Activated CD8-positive, alpha-beta memory T cell treated with anti-CD3 and anti-CD28 coated beads for 36 hours (primary cell): ENCODE measurements around the gene PPP2R5C. TPM values are rescaled to one million over a fixed set of nuclear protein-coding genes. Genes with fewer than 3 reads are reported as not detected.

Source experiments
- CTCF ChIA-PET: fragments of 350-600 bp; sonication (Branson Sonifier 250); formaldehyde crosslinking; loops from one replicate; lab custom pipeline; 2021; ENCODE audit warnings: antibody characterized with exemption; lab: Charles Lee
- POLR2A ChIA-PET: fragments of 350-600 bp; sonication (Branson Sonifier 250); formaldehyde crosslinking; loops from one replicate; lab custom pipeline; 2021; ENCODE audit warnings: antibody characterized with exemption; lab: Charles Lee
- total RNA-seq, 2 experiments: library from RNA; stranded (reverse); gene quantifications; one replicate each; pipeline ENCODE4 v1.2.3, GENCODE V29; 2021

The PPP2R5C gene
- total RNA-seq, 2 experiments from 2014 or later, result 222 to 242 TPM

DNA sequence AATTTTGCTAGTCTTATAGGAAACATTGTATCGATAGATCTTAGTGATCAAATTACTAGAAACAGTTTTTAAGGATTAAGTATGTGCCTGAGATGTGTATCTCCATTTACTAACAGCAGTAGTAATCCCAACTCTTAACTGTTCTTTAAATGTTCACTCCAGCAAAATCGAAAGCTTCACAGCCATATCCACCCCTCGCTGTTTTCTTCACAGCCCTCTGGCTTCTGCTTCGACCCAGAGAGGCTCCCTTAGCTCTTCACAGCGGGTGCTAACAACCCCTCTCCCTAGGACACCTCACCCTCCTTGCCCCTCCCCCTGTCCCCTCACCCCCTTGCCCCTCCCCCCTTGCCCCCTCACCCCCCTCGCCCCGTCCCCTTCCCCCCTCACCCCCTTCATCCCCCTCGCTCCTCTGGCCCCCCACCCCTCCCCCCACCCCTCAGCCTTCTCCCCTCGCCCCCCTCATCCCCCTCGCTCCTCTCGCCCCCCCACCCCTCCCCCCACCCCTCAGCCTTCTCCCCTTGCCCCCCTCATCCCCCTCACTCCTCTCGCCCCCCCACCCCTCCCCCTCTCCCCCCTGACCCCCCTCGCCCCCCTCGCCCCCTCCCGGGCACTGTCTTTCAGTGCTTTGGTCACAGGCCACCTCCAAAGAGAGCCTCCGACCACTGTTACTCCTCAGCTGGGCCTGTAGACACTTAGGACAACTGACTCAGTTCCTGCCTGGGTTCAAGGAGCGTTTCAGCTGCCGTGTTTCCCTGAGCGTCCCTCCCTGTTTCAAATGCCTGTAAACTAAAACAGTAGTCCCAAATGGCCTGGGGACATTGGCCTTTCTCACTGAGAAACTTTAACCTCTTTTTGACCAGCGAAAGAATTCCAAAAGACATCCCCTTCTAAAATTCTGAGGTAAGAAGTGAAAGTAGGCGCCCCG lies 156.8 kb downstream of the PPP2R5C start:
- ChIA-PET CTCF (no interaction called here), POLR2A (interaction anchor here (0.6 kb wide), 1 partner anchor 67 kb away, joined by 3 read pairs; no protein-coding TSS in a partner anchor)

DNA sequence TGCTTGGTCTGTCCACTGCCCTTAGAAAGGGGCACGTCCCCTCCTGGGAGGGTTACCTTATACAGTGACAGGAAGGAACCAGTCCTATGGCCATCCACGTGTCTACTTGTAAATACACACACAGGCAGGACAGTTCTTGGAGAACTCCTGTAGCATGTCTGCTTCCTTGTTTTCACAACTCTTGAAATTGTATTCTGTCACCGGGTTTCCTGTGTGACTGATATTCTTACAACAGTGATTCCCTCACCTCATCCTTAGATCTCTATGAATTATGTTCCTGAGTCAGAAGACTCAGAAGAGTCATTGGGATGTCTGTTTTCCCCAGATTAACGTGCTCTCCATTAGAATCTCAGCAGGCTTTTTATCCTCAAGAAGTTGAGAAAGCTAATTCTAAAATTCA lies 158.8 kb downstream of the PPP2R5C start:
- ChIA-PET POLR2A (no interaction called here), CTCF (interaction anchor here (1.3 kb wide), 1 partner anchor 149 kb away, joined by 5 read pairs; no protein-coding TSS in a partner anchor)

DNA sequence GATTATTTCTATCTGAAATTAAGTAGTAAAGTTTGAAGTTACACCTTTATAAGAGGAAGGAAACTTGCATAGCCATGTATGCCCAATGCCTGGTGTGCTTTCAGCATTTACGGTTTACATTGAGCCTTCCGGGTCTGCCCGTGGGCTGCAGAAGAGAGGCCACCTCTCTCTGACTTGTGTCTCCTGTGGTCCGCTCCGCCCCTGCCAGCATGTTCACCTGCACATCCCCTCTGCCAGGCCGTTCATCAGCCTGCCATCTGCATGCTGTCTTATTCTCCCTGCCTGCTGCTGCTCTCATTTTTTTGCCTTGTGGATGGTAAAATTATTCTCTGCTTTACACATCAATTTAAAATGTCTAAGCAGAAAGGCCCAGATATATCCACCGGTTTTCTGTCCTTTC lies 161.4 kb downstream of the PPP2R5C start:
- ChIA-PET POLR2A (no interaction called here), CTCF (no interaction called here)

DNA sequence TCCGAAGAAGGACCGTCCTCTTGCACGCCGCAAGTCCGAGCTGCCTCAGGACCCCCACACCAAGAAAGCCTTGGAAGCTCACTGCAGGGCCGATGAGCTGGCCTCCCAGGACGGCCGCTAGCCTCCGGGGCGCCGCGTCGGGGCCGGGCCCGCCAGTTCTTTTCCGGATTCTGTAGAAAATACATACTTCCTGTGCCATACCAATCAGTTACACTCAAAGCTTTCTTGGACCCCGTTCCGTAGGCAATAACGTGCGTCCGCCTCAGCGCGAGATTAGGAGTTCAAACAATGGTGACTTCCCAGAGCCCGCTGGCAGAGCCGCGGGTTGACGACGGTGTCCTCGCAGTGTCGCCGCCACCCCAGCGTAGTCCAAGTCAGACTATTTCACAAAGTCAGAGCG lies 163.6 kb downstream of the PPP2R5C start:
- CTCF ChIA-PET, result no interaction called here
- POLR2A ChIA-PET, result no interaction called here

DNA sequence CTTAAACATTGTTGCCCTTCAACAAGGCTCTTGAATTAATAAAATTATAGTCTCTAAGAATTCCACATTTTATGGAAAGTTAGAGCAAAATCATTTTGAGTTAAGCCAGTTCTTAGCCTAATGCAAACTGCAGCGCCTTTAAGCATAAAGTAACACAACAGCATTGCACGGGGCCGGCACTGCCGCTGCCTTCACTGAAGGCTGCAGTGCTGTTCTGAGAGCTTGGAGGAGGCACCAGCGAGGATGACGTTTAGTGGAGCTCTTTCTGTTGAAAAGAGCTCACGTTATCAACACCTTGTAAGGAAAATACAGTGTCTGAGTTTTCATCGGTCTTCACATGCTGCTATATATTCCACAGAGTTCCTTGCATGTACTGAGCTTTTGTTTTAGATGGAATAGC lies 164.6 kb downstream of the PPP2R5C start:
- POLR2A ChIA-PET, result no interaction called here
- CTCF ChIA-PET, result no interaction called here

DNA sequence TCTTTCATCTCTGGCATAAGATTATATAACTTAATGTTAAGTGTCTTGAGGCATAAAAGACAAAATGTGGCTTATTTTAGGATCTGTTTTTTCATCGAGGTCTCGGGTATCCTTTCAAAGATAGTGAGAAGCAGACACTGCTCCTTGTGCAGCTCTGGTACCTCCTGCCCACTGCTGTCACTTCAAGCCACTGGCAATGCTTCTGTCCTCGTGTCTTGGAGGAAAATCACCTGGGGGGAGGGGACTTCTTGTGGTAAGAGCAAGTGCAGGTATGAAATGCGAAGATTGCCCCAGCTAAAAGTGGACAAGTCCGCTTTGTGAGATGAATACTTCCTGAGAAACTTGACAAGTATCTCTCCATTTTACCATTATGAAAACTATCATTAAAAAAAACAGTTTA lies 165.1 kb downstream of the PPP2R5C start:
- CTCF ChIA-PET, result no interaction called here
- POLR2A ChIA-PET, result no interaction called here

DNA sequence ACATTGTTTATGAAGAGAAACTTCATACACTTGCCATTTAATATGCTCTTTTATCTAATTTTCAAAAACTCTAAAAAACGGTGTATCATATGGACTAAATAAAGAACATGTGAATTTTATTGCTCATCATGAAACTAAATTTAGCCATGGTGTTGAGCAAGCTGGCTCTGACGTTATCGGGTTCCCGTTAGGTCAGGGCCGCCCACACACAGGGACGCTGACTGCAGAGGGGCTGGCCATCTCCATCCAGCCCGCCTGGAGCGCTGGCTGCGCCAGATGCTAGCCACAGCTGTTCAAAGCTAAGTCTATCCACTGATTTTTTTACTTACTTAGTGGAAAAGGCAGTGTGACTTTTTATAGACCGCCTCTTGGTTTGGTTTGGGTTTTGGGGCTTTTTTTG lies 166.3 kb downstream of the PPP2R5C start:
- CTCF ChIA-PET, result no interaction called here

DNA sequence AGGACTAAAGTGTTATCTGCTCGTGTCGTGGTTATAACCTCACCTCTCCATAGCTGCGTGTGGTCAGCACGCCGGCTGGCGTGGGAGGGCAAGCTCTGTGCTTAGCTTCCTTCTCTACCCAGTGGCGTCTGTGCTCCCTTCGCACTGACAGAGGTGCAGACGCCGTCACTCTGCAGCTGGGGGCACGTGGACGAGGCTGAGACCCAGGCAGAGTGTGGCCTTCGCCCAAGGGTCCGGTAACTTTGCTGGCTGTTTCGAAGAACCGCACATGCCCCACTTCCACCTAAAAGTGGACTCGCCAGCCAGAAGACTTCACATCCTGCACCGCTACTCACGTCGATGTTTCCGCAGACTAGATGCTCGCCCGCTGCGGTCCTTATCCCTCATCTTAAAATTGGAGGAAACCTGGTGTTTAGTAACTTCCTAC lies 166.9 kb downstream of the PPP2R5C start:
- ChIA-PET CTCF (no interaction called here), POLR2A (no interaction called here)

More for the DNA sequence above, 166.3 kb downstream of the PPP2R5C start:
- POLR2A ChIA-PET, result no interaction called here

DNA sequence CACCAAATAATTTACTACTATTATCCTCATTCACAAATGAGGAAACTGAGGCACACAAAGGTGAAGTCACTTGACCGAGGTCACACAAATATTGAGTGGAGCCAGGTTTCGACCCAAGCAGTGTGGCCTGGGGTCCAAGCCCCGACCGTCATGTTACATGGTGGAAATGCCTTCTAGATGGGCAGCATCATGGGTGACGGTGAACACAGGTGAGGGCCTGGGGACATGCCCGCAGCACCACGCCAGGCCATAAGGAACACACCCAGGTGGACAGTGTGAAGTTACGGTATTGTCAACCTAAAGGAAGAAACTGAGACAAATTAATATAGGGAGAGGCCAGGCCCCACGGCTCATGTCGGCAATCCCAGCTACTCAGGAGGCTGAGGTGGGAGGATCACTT lies 167.6 kb downstream of the PPP2R5C start:
- POLR2A ChIA-PET, result interaction anchor here (0.6 kb wide), 1 partner anchor 400 kb away, joined by 5 read pairs; no protein-coding TSS in a partner anchor
- CTCF ChIA-PET, result interaction anchor here (1.4 kb wide), 1 partner anchor 159 kb away, joined by 3 read pairs; no protein-coding TSS in a partner anchor

DNA sequence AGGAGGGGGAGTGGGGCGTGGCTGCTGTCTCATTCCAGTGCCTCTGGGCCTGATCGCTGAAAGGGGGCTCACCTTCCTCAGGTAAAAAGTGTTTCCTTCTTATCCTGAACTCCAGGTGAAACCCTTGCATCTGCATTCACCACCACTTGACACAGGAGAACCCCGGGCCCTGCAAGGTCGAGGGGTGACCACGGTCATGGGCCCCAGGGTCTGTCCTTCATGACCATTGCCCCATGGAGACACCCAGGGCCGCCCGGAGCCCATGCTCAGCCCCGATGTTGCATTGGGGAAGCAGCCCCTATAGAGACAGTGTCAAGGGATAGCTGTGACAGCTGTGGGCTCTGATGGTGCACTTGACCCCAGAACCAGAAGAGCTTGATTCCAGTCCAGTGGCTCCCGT lies 168.4 kb downstream of the PPP2R5C start:
- ChIA-PET CTCF (interaction anchor here (1.4 kb wide), 1 partner anchor 160 kb away, joined by 3 read pairs; no protein-coding TSS in a partner anchor), POLR2A (interaction anchor here (0.5 to 0.8 kb wide), 2 partner anchors 8 to 36 kb away, joined by 3 read pairs; no protein-coding TSS in a partner anchor)

DNA sequence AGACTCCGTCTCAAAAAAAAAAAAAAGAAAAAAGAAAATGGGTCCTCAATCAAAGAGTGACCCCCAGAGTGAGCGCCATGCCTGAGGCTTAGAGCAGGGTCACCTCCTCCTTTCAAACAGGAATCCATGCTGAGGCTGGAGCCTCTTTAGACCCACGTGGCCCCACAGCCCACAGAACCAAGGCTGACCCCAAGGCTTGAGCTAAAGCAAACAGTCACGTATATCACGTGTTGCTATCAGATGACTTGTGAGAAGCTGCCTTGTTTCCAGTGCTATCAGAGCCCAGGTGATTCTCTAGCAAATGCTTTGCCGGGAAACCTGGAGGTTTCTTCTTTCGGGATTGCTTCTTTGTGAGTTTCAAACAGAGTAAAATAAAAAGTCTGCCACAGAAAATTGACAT lies 171.2 kb downstream of the PPP2R5C start:
- ChIA-PET POLR2A (no interaction called here), CTCF (no interaction called here)

DNA sequence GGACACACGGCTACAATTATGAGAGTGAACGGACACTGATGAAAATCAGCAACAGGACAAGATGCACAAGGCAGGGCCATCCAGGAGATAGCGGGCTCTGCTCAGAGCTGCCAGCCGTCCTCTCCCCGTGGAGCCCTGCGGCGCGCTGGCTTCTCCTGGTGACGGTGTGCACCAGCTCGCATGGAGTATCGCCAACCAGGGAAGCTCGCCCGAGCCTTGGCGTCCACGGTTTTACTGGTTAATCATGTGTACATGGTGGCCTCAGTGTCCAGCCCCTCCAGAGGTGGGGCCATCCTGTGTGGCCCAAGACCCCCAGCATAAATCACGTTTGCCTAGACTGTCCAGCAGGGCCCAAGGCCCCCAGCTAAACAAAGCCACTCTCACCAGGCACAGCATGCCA lies 171.7 kb downstream of the PPP2R5C start:
- CTCF ChIA-PET, result interaction anchor here (0.7 to 1.2 kb wide), 2 partner anchors 15 to 25 kb away, joined by 3 to 4 read pairs; no protein-coding TSS in a partner anchor
- POLR2A ChIA-PET, result no interaction called here

DNA sequence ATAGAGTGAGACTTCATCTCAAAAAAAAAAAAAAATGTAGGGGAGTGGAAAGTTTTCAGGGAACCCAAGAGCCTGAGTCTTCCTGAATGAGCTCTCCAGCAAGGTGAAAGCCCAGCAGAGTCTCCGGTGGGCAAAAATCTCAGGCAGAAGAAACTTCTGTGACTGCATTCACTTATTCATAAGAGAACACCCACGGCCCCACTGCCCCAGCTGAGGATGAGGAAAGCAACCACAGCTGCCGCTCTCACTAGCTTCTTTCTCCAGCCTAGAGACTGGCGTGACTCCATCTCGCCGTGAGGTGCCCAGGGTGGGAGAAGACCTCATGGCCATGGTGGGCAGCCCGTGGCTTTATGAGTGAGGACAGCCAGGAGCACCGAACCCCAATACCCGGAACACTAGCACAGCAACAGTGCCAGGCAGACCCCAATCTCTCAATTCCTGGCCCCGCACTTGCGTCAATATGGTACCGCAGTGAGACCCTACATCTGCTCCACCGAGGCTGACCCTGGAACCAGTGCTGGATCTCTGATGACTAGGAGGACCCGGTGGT lies 173.2 kb downstream of the PPP2R5C start:
- POLR2A ChIA-PET, result no interaction called here
- CTCF ChIA-PET, result interaction anchor here (0.7 kb wide), 1 partner anchor 162 kb away, joined by 4 read pairs; no protein-coding TSS in a partner anchor

DNA sequence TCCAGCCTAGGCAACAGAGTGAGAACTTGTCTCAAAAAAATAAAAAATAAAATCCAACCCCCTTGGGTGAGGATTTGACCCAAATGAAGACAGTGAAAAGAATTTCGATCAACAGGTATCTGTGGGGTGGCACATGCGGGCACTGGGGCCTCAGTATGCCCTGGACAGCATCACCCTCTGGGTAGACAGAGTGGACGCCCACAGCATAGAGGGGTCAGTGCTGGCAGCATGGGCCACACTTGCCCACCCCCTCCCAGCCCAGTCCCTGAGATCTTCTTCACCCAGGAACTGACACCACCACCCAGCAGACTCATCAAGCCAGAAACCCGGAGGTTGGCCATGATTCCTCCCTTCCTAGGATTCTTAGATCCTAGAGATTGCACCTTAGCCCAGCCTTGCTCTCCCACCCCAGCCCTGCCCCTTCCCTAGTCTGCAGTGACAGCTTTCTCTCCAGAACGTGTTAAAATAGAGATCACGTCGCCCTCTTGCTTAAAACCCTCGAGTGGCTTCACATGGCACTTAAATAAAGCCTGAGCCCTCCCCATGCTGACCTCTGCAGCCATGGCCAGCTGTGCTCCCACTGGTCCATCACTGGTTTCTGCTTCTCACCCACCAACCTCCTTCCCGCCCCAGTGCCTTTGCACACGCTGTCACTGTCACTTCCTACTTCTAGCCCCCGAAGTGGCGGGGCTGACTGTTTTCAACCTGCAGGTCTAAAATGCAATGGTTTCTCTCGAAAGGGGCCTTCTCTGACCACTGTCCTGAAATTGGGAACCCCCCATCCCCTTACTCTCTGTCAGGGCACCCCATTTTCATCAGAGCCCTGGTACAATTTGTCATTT lies 176.6 kb downstream of the PPP2R5C start:
- ChIA-PET POLR2A (no interaction called here), CTCF (interaction anchor here (0.6 kb wide), 1 partner anchor 69 kb away, joined by 5 read pairs; no protein-coding TSS in a partner anchor)

DNA sequence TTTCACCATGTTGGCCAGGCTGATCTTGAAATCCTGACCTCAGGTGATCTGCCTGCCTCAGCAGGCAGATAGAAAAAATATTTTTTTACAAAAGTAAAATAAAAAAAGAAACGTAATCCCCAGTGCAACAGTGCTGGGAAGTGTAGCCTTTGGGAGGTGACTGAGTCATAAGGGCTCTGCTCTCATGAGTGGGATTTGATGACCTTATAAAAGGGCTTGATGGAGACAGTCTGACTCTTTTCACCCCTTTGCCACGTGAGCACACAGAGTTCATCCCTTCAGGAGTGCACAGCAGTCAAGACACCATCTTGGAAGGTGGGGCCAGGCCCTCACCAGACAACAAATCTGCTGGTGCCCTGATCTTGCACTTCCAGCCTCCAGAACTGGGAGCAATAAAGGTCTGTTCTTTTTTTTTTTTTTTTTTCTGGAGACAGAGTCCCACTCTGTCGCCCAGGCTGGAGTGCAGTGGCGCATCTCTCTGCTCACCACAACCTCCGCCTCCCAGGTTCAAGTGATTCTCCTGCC lies 178.2 kb downstream of the PPP2R5C start:
- ChIA-PET POLR2A (no interaction called here), CTCF (interaction anchor here (0.7 kb wide), 1 partner anchor 169 kb away, joined by 4 read pairs; no protein-coding TSS in a partner anchor)

DNA sequence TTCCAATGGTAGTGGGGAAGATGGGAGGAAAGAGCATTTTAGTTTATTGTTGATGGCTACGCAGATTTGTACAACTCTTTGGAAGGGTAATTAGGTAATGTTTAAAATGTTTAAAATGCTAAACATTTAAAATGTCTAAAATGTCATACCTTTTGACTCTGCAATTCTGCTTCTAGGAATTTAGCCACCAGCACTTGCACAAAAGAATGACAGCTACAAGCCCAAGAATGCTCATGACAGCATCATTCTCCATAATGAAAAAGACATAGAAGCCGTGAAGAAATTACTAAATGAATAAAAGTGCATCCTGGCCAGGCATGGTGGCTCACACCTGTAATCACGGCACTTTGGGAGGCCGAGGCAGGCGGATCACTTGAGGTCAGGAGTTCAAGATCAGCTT lies 182.9 kb downstream of the PPP2R5C start:
- ChIA-PET CTCF (interaction anchor here (1.2 kb wide), 1 partner anchor 152 kb away, joined by 3 read pairs; no protein-coding TSS in a partner anchor), POLR2A (no interaction called here)

DNA sequence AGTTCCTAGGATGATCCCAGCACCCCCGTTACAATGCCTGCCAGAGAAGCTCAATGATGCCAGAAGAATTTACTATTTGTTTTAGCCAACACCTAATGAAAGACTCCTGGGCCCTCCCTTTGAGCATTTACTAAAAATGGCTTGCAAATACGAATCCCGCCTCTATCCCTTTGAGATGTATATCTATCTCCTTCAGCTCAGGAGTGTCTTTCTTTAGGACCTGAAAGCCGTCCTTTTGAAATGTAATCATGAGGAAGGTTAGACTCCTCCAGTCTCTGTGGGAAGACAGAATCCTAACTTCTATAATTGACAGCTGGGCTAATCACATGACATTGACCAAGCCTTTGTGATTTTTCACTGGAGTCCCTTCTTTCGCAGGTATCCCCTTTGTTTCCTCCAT lies 183.7 kb downstream of the PPP2R5C start:
- CTCF ChIA-PET, result interaction anchor here (1.2 kb wide), 1 partner anchor 151 kb away, joined by 3 read pairs; no protein-coding TSS in a partner anchor
- POLR2A ChIA-PET, result no interaction called here

DNA sequence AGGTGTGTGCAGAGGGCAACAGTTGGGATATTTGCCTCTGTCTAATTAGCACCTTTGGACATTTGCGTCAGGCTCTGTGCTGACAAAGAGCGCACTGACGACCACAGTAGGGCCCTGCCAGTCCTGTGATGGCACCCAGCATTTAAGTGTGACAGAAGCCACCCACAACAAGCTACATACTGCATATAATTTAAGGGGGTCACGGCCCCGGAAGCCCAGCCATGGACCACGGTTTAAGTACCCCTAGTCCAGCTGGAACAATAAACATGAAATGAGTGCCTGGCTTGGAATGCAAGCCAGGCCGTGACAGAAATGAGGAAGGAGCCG lies 186.0 kb downstream of the PPP2R5C start:
- ChIA-PET POLR2A (interaction anchor here (0.7 to 1.1 kb wide), 2 partner anchors 138 to 640 kb away, joined by 3 to 7 read pairs; no protein-coding TSS in a partner anchor), CTCF (interaction anchor here (0.6 to 1.1 kb wide), 2 partner anchors 15 to 176 kb away, joined by 4 to 5 read pairs; no protein-coding TSS in a partner anchor)
